HG03196 (cell line): ENCODE measurements around the gene SPTBN1.
A peak's percentile ranks its signal among the peaks of the same experiment; 100 is the strongest.

ENCODE experiments used
- ATAC-seq: cut with Tn5 transposase; IDR thresholded peaks from one replicate; pipeline ENCODE4 v1.9.1; 2021; ENCODE audit not compliant: unreplicated experiment

SPTBN1 gene

DNA sequence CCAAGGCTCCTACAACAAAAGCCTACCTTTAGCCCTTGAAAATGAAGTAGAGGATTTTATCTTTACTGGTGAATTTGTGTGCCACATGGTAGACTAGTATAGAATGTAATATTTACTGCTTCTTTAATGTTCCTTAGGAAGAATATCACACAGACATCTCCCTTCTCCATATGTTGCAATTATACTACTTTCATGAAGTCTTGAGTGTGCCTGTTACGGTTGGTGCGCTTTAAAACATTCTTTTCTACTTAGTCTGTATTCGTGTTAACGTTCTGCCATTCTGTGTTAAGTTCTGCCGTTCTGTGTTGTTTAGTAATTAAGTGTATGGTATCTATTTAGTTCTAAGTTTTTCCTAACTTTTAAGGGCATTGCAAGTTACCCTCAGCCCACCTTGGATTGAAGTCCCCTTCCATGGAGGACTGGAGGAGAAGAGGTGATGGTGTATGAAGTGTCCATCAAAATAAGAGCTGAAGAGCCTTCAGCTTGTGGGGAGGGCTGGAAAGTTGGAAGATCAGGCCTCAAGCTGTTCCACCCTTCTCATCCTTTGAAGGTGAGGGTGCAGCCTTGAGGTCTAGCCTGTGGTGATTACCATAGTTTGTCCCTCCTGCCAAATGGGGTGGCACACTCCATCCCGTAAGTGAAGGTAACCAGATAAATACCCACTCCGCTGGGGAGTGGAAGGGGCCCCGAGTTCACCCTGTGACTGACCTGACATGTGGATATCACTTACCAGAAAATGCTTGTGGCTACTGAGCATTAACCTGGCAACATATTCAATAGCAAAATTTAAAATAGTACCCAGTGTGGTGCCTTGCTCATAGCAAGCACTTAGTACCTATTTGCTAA lies 131.3 kb downstream of the SPTBN1 start:
- ATAC-seq: no peak

DNA sequence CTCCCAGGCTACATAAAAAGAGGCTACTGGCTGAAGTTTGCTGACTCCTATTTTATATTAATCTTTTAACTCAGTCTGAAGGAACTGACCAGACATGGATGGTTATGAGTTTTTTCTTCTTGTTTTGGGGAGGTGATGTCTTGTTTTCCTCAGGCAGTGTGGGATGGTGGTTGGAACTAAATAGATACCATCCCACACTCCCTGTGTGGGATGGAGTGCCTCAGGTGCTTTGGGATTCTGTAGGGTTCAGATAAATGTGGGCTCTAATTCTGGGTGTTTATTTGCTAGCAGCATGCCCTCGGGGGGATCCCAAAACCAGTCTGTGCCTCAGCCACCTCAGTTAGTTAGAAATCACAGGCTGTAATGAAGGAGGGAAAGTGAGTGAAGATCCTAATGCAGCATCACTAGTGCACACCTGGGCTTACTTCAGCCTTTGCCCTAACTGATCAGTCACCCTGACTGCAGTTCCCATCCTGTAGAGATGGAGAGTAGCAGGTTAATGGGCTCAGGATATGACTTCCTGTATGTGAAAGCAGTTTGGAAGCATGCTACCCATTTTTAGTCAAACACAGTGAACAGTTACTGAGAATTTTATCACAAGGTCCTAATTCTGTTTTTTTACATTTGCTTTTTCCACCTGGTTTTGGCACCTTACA lies 132.2 kb downstream of the SPTBN1 start:
- ATAC-seq: peak; percentile 42

DNA sequence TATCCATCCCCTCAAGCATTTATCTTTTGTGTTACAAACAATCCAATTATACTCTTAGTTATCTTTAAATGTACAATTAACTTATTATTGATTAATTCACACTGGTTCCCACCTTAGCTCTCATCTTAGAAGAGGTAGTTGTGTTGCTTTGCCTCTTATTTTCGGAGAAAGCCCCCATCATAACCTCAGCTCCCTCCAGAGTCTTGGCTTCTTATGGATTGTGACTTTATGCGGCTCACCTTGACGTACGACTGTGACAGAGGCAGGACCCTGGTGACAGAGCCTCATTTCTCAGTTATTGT lies 132.9 kb downstream of the SPTBN1 start:
- ATAC-seq: no peak

DNA sequence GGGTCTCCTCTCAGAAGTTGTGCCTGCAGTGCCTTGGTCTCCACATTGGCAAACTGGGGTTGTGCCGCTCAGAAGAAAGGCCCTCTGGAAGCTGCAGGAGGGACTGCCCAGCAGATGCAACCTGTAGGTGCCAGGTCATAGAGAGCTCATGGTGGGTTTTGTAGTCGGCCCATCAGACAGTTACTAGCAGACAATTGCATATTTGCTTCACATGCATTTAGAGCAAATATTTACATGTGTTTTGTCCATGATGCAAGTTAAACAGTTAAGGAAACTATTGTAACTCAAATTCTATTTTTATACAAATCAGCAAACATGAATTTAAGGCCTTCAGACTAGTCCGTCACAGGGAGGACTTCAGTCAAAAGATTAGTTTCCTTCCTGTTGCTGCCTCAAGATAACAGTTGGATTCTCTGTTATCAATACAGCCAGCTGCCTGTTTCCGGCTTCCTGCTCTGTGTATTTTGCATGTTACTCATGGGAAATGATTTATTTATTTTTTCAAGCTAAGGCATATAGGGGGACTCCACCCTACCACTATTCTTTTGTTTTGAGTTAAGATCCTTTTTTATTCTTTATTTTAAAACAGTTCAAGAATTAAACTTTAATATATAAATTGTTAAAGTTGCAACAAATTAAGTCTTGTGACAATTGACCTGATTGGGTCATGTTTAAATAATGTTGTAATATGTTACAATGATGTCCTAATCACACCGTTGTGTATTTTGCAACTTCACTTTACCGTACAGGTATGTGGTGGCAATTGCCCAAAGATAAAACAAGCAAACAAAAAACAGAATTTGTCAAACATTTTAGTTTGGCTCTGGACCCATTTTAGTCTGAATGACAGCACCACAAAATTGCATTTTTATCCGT lies 133.5 kb downstream of the SPTBN1 start:
- peak; percentile 39 for ATAC-seq

DNA sequence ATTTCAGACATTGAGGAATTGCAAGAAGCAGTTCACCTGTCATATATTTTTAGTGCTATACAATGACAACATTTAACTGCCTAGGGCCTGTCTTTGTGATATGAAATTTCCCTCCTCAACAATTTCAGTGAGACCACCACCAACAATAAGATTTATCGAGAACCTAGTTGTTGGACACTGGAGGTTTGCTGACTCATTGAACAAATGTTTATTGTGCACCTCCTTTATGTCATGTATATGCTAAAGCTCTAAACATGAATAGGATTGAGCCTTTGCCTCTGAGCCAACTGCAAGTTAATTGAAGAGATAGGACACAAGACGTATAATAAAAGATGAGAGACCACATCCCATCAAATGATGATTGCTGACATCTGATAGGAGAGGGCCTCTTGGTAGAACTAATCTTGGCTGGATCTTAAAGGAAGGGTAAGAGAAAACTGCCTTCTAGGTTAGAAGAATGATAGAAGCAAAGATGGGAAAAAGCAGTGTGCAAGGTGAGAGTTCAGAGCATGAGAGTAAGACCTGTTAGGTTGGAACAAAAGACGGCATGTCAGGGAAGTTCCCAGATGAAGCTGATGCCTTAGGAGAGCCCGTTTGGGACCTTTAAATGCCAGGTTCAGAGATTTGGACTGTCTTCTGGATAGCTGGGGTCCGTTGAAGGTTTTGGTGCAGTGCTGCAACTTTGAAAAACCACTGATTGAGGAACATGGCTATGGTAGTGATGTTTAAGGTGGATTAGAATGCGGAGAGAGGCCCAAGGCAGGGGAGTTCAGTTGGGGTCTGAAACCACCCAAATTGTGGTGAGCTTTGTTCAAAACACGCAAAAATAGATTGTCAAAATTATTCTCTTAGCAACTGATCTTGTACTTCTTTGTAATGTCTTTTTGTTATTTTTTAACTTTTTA lies 134.3 kb downstream of the SPTBN1 start:
- no peak for ATAC-seq

DNA sequence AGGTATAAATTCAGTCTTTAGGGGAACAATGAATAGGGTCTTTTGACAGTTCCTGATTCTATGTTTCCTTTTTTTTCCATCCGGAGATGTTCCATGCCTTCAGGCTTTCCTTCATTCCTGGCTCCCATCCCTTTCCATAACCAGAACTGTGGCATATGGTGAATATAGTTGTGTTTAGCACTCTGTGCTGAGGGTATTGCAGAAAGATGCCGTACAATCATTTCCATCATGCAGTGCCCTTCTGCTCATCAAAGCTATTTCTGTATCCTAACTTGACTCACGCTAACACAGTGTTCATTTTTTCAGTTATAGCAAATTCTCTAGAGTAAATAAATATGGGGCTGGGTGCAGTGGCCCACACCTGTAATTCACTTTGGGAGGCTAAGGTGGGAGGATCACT lies 135.4 kb downstream of the SPTBN1 start:
- no peak for ATAC-seq

DNA sequence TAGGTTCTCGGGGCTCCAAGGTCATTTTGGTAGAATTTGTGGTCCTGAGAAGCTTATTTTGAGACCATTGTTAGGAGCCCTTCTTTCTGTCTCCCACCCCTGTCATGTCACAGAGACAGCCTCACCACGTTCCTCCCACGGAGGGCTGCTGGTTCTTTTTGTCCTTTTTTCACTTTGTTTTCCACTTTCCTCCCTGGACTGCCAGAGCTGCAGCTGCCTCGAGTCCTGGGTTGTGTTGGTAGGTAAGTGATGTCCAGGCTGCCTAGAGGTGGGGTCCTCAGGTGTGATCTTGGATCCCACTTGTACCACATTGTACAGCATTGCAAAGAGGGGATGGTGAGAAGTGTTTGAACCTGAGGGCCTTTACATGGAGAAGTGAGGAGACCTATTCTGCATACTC lies 137.1 kb downstream of the SPTBN1 start:
- no peak for ATAC-seq

DNA sequence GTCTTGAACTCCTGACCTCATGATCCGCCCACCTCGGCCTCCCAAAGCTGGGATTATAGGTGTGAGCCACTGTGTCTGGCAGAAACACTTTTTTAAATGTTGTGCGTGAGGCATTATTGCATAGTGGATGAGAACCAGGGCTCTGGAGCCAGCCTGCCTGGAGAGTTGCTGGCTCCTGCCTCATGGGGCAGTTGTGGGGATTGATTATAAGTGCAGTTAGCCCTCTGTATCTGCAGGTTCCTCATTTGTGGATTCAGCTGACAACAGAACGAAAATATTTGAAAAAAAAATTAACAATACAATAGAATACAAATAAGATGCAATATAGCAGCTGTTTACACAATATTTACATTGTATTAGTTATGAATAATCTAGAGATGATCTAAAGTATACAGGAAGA lies 137.9 kb downstream of the SPTBN1 start:
- no peak for ATAC-seq

DNA sequence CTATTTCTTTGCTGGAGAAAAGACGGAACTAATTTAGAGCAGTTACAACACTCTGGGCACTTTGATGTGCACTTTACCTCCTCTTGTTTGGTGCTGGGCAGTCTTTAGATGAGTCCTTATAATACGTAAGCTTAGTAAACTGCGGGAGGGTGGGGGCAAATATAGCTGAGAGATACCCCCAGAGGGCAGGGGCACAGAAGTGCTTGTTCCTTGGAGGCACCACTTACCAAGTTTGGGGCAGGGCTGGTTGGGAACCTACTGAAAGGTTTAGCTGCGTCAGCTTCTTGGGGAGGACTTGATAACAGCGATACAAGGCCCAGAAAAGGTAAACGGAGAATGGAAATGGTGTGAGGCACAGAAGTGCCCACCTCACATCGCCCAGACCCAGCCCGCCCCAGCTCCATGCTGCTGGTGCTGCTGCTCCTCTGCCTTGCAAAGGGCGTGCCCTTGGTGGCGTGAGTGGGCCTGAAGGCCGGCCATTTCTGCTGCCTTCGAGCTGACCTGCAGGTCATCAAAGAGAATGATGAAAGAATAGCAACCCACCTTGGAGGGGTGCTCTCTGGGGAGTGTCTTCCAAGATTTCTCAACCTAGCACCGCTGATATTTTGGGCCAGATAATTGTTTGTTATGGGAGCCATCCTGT lies 139.2 kb downstream of the SPTBN1 start:
- ATAC-seq: no peak

DNA sequence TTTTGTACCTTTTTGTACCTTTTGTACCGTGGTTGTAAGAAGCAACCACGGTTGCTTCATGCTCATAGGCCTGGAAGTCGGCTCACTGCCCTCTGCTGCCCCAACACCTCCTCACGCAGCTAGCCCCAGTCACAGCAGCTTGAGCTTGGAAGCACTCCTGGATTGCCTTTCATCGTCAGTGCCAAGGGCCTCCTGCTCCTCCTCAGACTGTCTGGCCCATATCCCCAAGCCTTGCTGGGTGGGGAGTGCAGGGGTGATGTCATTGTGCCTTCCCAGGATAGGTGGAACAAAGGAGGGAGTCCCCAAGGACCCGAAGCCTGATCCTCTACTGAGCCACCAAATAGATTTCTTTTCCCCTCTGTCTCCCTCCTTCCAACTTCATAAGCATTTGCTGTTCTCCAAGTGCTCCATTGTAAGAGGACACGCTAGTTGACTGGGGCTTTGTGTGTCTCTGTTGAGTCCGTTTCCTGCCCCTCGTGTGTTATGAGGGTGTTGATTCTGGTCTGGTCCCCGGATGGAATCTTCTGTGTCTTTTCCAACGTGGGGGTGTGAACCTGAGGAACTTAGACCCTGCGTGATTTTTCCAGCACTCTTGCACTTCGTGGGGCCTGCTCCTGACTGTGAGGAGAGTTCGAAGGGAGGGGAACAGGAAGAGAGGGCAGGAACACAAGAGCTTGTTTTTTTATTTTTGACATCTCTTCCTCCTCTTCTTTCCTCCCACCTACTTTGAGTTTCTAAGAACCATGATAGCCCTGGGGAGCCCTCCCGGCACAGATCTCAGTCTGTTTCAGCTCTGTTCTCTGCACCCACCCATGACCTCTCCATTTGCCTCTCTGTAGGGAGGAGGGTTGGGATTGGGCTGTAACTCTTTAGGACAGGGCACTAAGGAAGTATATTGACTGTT lies 140.1 kb downstream of the SPTBN1 start:
- no peak for ATAC-seq

DNA sequence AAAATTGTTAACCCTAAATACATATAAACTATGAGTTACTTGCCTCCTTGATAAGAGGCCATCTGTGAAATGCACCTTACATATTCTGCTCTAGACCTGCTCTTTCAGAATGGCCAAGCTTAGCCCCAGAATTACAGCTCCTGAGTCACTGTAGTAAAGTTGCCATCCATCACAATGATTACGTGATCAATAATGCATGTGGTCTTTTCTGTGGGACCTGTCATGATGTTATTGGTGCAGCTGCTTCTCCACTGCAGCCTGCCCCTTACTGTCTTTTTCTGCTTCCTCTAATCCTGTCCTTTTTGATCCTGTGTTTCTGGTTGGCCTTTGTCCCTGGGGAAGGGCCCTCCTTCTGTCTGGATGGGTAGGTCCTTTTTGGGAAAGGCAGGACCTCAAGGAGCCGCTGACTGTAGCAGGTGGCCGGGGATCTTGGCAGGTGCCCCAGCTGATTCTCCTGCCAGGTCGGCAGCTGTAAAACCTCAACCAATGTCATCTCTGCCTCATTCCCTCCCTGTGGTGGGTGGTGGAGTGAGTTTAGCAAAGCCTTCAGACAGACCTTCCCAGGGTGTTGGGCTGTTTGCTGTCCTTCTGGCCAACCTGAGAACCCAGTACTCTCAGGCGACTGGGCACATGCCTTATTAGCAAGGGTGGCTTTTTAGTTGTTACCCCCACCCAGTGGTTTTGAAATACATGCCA lies 141.2 kb downstream of the SPTBN1 start:
- no peak for ATAC-seq

DNA sequence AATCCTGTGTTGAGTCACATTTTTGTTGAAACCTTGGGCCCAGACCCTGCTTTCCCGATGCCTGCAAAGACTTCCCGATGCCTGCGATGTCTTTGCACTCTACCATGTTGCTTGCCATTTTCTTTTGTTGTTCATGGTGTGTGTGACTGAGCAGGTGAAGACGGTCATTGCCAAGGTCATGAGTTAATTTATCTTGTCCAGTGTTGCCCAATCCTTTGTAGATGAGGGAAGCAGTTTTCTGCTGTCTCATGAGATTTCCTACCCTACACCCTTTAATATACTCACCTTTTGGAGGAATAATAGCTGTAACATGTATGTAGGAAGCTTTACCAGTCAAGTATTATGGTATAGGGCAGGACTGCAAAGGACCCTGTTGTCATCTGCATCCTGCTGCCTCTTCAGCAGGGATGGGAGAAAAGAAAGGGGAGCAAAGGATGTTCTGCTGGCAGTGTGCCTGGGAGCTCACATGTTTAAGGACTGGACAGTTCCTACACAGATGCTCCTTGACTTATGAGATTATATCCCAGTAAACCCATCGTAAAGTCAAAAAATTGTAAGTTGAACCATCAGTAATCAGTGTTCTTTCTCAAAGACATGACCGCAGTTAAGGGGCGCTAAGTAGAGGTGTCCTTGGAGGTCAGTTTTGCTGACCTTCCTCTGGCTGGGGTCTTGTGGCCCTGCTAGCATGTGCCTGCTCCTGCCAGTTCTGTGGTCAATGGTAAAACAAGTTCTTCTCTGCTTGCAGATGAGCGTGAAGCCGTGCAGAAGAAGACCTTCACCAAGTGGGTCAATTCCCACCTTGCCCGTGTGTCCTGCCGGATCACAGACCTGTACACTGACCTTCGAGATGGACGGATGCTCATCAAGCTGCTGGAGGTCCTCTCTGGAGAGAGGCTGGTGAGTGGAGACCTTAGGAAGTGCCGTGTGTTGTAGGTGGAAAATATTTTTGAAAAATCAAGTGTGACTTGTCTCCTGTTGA lies 142.5 kb downstream of the SPTBN1 start:
- no peak for ATAC-seq

DNA sequence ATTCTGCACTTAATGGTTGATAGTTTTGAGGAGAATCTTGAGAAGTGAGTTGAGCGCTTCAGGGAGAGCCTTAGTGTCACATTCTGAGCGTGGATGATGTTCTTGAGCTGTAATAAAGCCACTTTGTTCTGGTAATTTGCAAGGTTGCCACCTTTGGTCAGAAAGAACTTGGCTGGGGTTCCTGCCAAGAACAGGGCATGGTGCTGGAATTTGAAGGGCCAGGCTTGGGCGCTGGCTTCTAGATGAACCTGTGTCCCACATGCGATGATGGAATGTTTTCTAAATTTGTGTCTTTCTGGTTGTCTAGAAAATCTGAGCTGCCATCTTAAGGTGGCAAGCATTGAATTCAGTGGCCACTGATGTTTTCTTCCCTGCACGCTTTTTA lies 143.2 kb downstream of the SPTBN1 start:
- ATAC-seq: no peak

DNA sequence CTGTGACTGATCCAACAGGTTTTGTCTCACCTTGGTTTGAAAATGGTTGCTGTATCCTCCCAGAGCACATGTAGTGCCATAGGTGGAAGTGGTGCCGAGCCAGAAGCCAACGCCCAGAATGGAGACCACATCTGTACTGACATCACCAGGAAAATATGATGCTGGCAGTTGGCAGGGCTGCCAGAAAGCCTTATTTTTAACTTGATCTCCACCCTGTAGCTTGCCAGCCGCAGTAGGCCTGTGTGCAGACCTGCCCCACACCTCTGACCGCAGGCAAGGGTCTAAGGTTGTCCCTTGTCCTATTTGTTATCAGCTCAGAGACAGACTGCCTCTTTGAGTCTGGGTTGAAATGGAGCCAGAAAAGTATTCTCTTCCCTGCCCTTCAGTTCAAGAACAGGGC lies 143.8 kb downstream of the SPTBN1 start:
- no peak for ATAC-seq

DNA sequence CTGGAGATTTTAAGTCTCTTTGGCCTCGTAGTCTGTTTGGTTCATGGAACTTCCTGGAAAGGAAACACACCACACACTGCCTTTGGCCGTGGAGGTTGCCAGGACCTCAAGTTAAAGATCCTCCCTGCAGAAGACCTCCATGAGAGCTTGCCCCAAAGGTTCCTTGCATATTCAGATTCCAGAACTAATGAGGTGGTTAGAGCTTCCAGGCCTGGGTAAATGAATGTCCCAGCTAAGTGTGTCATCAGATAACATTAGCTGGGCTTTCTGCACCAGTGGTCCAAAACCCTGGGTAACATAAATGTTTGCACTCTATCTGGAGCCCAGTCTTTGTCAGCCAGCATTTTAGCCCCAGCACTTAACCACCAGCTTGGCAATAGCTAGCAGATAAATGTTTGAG lies 145.2 kb downstream of the SPTBN1 start:
- ATAC-seq: no peak

DNA sequence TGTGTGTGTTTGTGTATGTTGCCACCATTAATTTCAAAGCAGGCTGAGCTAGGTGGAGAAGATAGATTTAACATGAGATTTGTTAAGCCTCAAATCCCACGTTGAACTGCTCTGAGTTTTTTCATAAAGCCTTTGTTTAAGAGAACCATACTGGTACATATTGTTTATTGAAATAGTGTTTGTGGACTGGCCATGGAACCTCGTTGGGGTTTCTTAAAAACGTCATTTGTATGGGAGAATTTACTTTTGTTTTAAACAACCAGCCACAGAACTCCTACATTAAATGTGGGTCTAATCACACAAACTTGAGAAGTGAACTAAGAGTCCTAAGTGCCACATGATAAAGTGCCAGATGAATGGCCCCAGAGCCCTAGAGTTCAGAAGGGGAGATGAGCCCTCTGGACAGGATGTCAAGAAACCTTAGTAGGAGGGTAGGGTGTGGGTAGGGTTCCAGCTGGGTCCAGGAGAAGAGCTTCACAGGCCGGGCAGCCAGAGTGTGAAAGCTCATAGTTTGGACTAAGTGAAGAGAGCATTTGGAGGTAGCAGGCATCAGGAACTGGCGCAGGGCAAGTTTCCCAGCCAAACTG lies 146.7 kb downstream of the SPTBN1 start:
- no peak for ATAC-seq

DNA sequence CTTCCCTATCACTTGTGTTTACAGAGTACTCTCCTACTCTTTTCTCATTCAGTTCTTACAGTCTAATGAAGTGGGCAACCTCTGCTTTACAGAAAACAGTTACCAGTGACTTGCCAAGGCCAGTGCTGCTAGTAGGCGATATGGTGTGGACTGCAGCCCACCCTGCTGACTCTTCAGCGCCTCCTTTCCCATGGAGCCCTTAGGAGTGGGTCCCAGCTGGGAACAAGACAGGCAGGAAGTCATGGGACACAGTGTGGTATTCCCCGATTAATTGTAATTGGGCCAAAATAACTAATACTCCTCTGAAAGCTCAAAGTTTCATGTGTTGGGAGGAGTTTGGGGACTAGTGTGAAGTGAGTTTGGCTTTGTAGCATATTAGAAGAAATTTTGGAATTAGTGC lies 147.2 kb downstream of the SPTBN1 start:
- no peak for ATAC-seq
